AG04450 (cell line): Measurements from ENCODE around the gene GLIS1. TPM values are rescaled to one million over a fixed set of nuclear protein-coding genes. Genes with fewer than 3 reads are reported as not detected.

Experiments used
- CTCF ChIA-PET: fragments of 300-600, 350-600 bp; formaldehyde crosslinking; extraction: SDS; loops from one replicate; lab custom pipeline; 2022; ENCODE audit warnings: antibody characterized with exemption, inconsistent platforms; lab: Charles Lee
- POLR2A ChIA-PET: fragments of 350-600 bp; formaldehyde crosslinking; extraction: SDS; loops from one replicate; lab custom pipeline; 2021; ENCODE audit warnings: antibody characterized with exemption, inconsistent platforms; lab: Yijun Ruan, JAX
- DNase-seq: peaks from one replicate; pipeline ENCODE4 v3.0.0-alpha.2; 2011; ENCODE audit warnings: low read depth, low spot score
- H3K27ac ChIP-seq: one replicate; pipeline ENCODE4 v1.5.1; 2012; ENCODE audit warnings: low read depth, low read length, control low read depth
- H3K27me3 ChIP-seq: one replicate; pipeline ENCODE4 v1.6.0; 2012; ENCODE audit warnings: low read length; ENCODE audit not compliant: control insufficient read depth, insufficient read depth
- H3K4me3 ChIP-seq: 2 replicates; pipeline ENCODE4 v1.5.1; 2011; ENCODE audit warnings: mild to moderate bottlenecking, low read depth, low read length, control low read depth
- H3K9me3 ChIP-seq: 2 replicates; pipeline ENCODE4 v1.5.1; 2012; ENCODE audit warnings: low read length; ENCODE audit not compliant: control insufficient read depth, insufficient read depth
- CTCF ChIP-seq: IDR thresholded peaks from 2 replicates; pipeline ENCODE4 v1.5.1; 2011; ENCODE audit warnings: low read depth, low read length, control low read depth, inconsistent platforms
- polyA plus RNA-seq: library from polyadenylated mRNA; depleted of rRNA; stranded (reverse); fragments of >200 nt; gene quantifications from 2 replicates; pipeline ENCODE4 v1.2.3, GENCODE V29; 2011

The GLIS1 gene
- polyA plus RNA-seq, 1 experiment: 0.77 TPM

DNA sequence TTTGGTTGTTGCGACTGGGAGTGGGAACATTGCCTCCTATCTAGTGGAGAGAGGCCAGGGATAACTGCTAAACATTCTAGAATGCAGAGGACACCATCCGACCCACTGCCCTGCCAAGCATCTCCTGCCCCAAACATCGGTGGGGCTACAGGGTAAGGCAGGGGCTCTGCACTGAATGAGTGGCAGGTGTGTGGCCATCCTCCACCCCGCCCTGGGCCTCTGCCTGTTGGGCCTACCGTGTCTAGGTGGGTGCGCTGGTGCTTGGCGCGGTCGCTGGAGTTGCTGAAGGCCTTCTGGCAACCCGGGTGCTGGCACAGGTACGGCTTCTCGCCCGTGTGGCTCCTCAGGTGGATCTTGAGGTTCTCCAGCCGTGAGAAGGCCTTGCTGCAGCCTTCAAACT lies 209.4 kb downstream of the GLIS1 start:
- ChIA-PET POLR2A (no interaction called here), CTCF (no interaction called here)
- Histone ChIP-seq H3K27ac (no peak overlapping the region), H3K9me3 (no peaks in the 10 kb centered on the region; the same call in 1 of the 2 replicates), H3K4me3 (no peak overlapping the region), H3K27me3 (no peaks in the 10 kb centered on the region)
- TF ChIP-seq CTCF: no peak
- DNase-seq: no peak

GRCh38 chr1:53527368-53527767 lies 211.6 kb downstream of the GLIS1 start:
- Histone ChIP-seq H3K27ac (no peak overlapping the region), H3K4me3 (no peak overlapping the region), H3K27me3 (no peaks in the 10 kb centered on the region), H3K9me3 (no peaks in the 10 kb centered on the region; the same call in 1 of the 2 replicates)
- ChIA-PET CTCF (interaction anchor here (1.0 kb wide), 1 partner anchor 41 kb away, joined by 5 read pairs; no protein-coding TSS in a partner anchor), POLR2A (no interaction called here)
- DNase-seq: no peak
- TF ChIP-seq CTCF: no peak

DNA sequence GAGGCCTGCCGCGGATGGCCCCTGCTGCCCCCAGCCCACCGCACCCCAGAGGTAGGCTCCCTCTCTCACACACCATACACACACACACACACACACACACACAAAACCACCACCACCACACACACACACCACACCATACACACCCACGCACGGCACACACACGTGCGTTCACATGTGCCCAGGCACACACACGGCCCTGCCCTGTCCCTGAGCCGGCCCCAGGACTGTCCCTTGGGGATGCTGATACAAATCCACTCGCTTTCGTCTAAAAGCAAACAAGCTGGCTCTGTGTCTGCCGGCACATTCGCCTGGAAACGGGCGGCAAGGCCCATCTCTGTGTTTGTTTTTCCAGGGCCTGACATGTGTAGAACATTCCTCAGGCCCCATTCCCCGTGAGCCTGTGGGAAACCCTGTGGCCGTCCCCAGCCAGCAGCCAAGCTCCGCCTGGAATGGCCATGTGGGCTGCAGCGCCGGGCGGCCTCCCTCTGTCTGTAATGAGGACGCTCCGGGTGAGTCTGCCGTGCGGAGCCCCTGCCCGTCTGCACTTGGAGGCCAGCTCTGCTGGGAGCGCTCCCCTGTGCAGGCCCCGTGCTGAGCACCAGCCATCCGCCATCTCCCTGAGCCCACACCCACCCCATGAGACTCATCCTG lies 212.4 kb downstream of the GLIS1 start:
- TF ChIP-seq CTCF: no peak
- Histone ChIP-seq H3K9me3 (no peaks in the 10 kb centered on the region; the same call in 1 of the 2 replicates), H3K27me3 (no peaks in the 10 kb centered on the region), H3K4me3 (no peak overlapping the region), H3K27ac (peak overlapping the region; percentile 39)
- DNase-seq: peak; percentile 63
- ChIA-PET POLR2A (interaction anchor here (0.7 kb wide), 2 partner anchors 9 to 14 kb away, joined by 3 read pairs; no protein-coding TSS in a partner anchor), CTCF (no interaction called here)

- no peaks in the 10 kb centered on the region for H3K27me3 ChIP-seq
- H3K9me3 ChIP-seq: no peaks in the 10 kb centered on the region; the same call in 1 of the 2 replicates
- TF ChIP-seq CTCF: no peak
- ChIA-PET CTCF (no interaction called here), POLR2A (interaction anchor here (0.7 kb wide), 1 partner anchor 15 kb away, joined by 3 read pairs; no protein-coding TSS in a partner anchor)
- H3K27ac ChIP-seq: no peak overlapping the region
- no peak overlapping the region for H3K4me3 ChIP-seq
- no peak for DNase-seq
Observed at GRCh38 chr1:53525595-53525994, 213.4 kb downstream of the GLIS1 start.
